Stimulated activated CD4-positive, alpha-beta T cell treated with anti-CD3 and anti-CD28 coated beads, Interleukin-1b, Interleukin-23, amount 100 ng/mL, for 4 hours (primary cell): ENCODE results near the gene FBXO31.
"Not testable (repeated sequence)": the region's sequence is repeated elsewhere in the genome, so short reads cannot be mapped to it uniquely, and the experiment has no call there.

Source experiments
- DNase-seq, 2 donors: peaks; one replicate each; pipeline ENCODE4 v3.0.0-alpha.2; 2020; ENCODE audit warnings: low read depth in 2 of 2

Gene FBXO31

GRCh38 chr16:87411375-87412271 is 28.0 kb upstream of the FBXO31 start:
- DNase-seq, result no peak

GRCh38 chr16:87410968-87411367 is 27.4 kb upstream of the FBXO31 start:
- DNase-seq, result no peak

GRCh38 chr16:87410530-87410929 is 27.0 kb upstream of the FBXO31 start:
- DNase-seq, result no peak

- DNase-seq, result no peak
Measured at GRCh38 chr16:87409781-87410180, 26.2 kb upstream of the FBXO31 start.

DNA sequence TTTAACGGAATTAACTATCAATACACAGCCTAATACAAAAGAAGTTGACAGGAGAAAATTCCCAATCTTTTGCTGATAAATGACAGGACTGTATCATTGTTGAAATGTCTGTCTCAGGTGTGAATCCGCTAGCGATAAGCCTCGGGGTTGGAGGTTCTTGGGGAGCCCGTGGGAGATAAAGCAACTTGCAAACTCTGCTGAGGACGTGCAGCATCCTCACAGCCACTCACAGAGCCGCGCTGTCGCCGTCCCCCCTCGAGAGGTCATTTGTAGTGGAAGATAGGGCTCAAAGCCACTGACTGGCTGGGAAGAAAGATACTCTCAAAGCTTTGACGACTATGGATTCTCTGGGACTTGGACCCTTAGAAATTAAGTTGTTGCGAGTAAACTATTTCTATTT is 25.6 kb upstream of the FBXO31 start:
- no peak for DNase-seq

- no peak for DNase-seq
Measured at GRCh38 chr16:87407511-87408112, 24.0 kb upstream of the FBXO31 start.

GRCh38 chr16:87406495-87407088 is 23.0 kb upstream of the FBXO31 start:
- no peak for DNase-seq

DNA sequence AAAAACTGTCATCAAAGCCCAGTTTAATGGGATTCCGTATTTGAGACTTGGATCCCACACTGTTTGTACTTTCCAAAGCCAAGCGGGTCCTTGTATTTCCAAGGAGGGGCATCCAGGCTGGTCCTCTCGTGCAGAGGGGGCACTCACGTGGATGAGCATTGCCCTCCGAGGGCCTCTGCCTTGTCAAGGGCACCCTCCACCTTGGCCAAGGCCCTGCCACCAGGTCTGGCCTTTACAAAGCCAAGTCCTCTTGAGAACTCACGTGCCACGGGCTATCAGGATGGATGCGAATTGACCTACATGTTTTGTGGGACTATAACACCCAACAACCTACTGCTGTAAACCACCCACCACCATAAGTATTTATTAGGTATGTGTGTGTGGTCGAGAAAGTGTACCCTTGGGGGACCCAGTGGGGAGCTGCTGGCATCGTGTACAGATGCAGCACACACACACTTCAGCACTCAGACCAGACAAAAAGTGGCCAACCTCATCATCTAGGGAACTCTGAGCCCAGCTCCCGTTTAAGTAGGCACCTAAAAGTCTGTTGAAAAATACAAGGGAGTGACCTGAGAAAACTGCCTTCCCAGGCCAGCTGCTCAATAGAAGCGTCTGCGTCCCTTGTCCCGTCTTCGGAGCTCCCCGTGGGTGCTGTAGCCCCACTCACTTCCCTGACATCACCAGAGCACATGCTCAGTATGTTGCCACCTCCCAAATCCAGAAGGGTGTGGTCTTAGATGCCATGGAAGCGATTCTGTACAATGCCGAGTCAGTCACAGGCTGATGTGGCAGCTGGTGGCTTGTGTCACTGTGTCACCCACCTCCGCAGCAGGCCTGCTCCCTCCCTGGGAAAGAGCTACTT is 21.4 kb upstream of the FBXO31 start:
- DNase-seq, result no peak

DNA sequence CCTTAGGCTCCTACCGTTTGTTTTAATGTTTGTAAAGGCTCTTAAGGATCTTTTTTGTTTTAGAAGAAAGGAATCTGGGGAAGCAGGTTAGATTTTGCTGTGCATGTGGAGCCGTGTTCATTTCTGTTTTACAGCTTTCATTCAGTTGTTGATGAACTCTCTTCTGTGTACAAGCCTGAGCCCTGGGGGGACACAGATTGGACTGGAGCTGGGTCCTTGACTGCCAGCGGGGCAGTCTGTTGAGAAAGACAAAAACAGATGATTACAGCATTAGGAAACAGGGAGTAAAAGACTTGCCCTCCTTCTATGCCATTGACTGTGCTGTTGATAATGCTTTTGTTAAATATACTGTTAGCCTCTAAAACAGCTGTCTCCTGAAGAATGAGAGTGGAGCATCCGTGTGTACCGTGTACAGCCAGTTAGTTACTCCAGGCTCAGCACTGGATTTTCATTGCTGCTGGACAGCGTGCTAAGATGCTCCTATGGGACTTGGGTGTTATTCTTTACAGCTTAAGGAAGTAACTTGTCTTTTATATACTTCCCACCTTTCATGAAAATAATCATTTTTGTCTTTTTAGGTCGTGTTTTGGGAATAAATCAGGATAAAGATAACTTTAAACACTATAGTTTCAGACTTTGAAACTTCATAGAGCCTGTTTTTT is 11.7 kb upstream of the FBXO31 start:
- DNase-seq, result no peak

DNA sequence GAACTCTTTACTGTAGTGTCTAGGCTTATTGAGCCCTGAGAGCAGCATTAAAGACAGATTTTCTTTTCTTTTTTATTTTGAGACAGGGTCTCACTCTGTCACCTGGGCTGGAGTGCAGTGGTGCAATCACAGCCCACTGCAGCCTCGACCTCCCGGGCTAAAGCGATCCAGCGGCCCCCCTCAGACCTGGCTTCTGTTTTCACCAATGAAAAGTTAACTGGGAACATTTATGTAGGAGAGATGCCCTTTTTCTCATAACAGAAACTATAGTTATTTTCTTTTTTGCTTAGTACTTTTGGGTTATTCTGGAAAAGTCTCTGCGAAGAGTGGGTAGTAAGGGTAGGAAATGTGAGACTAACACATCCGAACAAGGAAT is 10.1 kb upstream of the FBXO31 start:
- no peak for DNase-seq

DNA sequence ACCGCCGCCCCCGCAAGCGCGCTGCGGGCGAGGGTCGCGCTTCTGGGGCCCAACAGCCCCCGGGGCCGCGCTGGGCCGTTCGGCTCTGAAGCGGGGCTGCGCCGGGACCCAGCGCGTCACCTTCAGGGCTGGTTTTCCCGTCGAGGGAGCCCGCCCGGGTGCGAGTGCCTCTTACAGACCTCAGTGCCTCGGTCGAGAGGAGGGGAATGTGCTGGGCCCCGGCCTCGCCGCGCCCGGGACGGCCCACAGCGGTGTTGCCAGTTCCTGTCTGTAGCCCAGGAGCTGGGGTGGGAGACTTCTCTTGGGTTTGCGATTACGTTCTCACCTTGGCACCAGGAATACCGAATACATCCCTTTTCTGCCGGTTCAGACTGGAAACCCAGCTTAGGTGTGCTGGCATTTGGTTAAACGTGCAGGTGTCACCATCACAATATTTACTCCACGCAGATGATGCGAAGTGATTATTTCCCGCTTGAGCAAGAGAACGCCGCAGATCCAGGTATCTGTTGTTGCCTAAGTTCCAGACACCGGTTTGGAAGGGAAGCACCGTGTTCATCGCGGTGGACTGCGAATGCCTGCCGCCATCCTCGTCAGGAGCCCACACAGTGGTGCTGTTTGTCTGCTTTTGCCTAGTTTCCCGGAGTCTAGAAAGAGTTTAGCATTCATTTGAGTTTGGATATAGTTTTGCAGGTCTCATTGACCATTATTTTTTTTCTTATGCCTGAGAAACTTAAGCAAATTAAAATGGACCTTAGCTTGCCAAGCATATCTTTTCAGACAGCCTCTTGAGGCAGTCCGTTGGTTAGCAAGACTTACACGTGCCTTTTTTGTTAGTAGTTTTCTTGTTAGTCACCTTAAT is 9.5 kb upstream of the FBXO31 start:
- DNase-seq, result peak in 1 of 2 donors; percentile 26

DNA sequence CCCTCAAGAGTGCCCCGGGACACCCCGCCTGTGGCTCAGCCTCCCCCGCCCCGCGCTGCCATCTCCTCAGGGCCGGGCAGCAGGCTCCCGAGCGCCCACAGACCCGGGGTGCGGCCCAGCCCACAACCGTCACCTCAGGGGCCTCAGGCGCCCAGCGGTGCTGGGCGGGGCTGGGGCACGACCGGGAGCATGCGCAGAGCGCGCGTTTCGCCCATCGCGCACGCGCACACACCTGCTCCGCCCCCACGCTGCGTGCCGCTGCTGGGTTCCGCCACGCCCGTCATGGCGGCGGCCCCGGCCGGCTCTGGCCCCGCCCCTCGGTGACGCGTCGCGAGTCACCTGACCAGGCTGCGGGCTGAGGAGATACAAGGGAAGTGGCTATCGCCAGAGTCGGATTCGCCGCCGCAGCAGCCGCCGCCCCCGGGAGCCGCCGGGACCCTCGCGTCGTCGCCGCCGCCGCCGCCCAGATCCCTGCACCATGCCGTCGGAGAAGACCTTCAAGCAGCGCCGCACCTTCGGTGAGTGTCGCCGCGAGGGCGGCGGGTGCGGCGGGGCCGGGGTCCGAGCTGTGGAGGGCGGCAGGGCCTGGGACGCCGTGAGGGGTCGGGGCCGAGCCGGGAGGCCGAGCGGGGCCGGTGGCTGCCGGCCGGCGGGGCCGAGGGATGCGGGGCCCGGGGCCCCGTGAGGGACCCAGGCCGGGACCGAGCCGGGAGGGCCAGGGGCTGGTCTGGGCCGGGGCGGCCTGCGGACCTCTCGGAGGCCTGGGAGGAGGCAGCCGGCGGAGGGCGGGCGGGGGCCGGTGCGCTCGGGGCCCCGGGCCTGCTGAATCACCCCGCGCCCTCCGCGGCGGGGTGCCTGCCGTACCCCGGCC is 8.6 kb upstream of the FBXO31 start, which contains the start of gene MAP1LC3B:
MAP1LC3B (plus strand) TSS at position 387 of the 871 bp plus-strand sequence; CDS start at position 479, 92 bp downstream.
- DNase-seq, result peak; percentile 98

GRCh38 chr16:87391324-87391949 is 7.9 kb upstream of the FBXO31 start:
- DNase-seq, result no peak

GRCh38 chr16:87390641-87391323 is 7.2 kb upstream of the FBXO31 start:
- DNase-seq, result no peak

DNA sequence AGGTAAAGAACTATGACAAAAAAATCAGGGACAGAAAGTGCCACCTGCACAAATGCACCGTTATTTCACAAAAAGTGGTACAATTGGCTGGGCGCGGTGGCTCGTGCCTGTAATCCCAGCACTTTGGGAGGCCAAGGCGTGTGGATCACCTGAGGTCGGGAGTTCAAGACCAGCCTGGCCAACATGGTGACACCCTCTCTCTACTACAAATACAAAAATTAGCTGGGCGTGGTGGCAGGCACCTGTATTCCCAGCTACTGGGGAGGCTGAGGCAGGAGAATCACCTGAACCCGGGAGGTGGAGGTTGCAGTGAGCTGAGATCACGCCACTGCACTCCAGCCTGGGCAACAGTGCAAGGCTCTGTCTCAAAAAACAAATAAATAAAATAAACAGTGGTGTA is 6.3 kb upstream of the FBXO31 start:
- DNase-seq, result not testable (repeated sequence)

DNA sequence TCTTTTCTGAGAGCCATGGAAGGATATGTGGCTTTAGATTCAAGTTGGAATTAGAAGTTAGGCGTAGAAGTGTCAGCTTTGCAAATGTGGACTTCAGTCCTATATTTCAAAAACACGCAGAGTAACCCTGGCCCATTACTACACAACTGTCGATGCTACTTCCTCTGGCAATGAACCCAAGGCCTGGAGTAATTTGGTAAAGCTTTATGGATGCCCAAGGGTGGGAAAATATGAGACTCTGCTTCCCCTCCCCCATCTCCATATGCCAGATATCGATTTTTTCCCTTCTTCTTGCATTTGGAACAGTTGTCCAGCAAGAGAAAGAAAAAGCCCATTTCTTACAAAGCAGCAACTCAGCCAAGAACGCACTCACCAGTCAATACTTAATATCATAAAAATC is 5.7 kb upstream of the FBXO31 start:
- no peak for DNase-seq

DNA sequence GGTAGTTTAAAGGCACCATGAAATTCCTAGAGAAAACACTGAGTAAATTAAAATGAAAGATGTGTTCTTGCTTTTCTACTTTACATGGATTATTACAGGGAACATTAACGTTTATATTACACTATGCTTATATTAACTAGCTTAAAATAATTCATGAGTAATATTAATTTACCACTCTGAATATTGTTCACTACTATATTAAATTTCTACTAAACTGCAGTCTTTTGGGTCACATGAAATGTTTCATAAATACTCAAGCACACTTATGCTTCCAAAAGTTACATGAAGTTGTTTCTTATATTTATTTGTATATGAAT is 5.2 kb upstream of the FBXO31 start:
- no peak for DNase-seq
